ENCODE measurements around the gene TRIM3.

TRIM3 gene

GRCh38 chr11:6459099-6459450, 14.7 kb downstream of the TRIM3 start:
- TF ChIP-seq REST (IDR thresholded peaks at IDR 0.05; ENCODE audit: insufficient read depth in 1 of 2, low read depth in 2 of 2, low read length in 2 of 2): no peak
- TF ChIP-seq POLR2AphosphoS5 (IDR thresholded peaks at IDR 0.05; ENCODE audit: low read depth, low read length): no peak
- TF ChIP-seq SIN3A (IDR thresholded peaks at IDR 0.05; ENCODE audit: borderline replicate concordance, insufficient read depth, low read length): no peak
- no peak for TF ChIP-seq TAF1 (IDR thresholded peaks at IDR 0.05; ENCODE audit: borderline replicate concordance, insufficient read depth, low read length)
- no peak for TF ChIP-seq FOXP2 (optimal IDR thresholded peaks at IDR 0.05; ENCODE audit: borderline replicate concordance, extremely low read depth, extremely low read length, insufficient read depth)

GRCh38 chr11:6458352-6459098, 15.2 kb downstream of the TRIM3 start:
- TF ChIP-seq REST (IDR thresholded peaks at IDR 0.05; ENCODE audit: insufficient read depth in 1 of 2, low read depth in 2 of 2, low read length in 2 of 2): no peak
- TF ChIP-seq POLR2AphosphoS5 (IDR thresholded peaks at IDR 0.05; ENCODE audit: low read depth, low read length): no peak
- no peak for TF ChIP-seq FOXP2 (optimal IDR thresholded peaks at IDR 0.05; ENCODE audit: borderline replicate concordance, extremely low read depth, extremely low read length, insufficient read depth)

GRCh38 chr11:6457581-6458320, 16.0 kb downstream of the TRIM3 start:
- TF ChIP-seq POLR2AphosphoS5 (IDR thresholded peaks at IDR 0.05; ENCODE audit: low read depth, low read length) (no peak), REST (IDR thresholded peaks at IDR 0.05; ENCODE audit: insufficient read depth in 1 of 2, low read depth in 2 of 2, low read length in 2 of 2) (no peak), TAF1 (IDR thresholded peaks at IDR 0.05; ENCODE audit: borderline replicate concordance, insufficient read depth, low read length) (no peak), SIN3A (IDR thresholded peaks at IDR 0.05; ENCODE audit: borderline replicate concordance, insufficient read depth, low read length) (no peak), FOXP2 (optimal IDR thresholded peaks at IDR 0.05; ENCODE audit: borderline replicate concordance, extremely low read depth, extremely low read length, insufficient read depth) (no peak)

- TF ChIP-seq FOXP2 (optimal IDR thresholded peaks at IDR 0.05; ENCODE audit: borderline replicate concordance, extremely low read depth, extremely low read length, insufficient read depth): no peak
- no peak for TF ChIP-seq SIN3A (IDR thresholded peaks at IDR 0.05; ENCODE audit: borderline replicate concordance, insufficient read depth, low read length)
- TF ChIP-seq REST (IDR thresholded peaks at IDR 0.05; ENCODE audit: insufficient read depth in 1 of 2, low read depth in 2 of 2, low read length in 2 of 2): no peak
- no peak for TF ChIP-seq POLR2AphosphoS5 (IDR thresholded peaks at IDR 0.05; ENCODE audit: low read depth, low read length)
Measured at GRCh38 chr11:6456361-6457073, 17.2 kb downstream of the TRIM3 start.
